Upper lobe of left lung (tissue), 4 donors: ENCODE measurements around the gene MAP3K14.

Experiments
- CTCF ChIP-seq, 6 experiments: fragments of 450-650 bp in 4 of 6; fragments of 200-600 bp in 2 of 6; sonication (generic) in 2 of 6; IDR thresholded peaks; one replicate each; pipeline ENCODE4 v1.5.1; 2016 to 2019; ENCODE audit warnings: antibody characterized with exemption in 6 of 6
- EP300 ChIP-seq, 4 donors: sonication (generic); formaldehyde crosslinking; IDR thresholded peaks; one replicate each; pipeline ENCODE4 v1.5.1; 2017; ENCODE audit warnings: antibody characterized with exemption in 4 of 4, control low read depth in 2 of 4
- POLR2A ChIP-seq, 4 donors: fragments of 450-650 bp; IDR thresholded peaks; one replicate each; pipeline ENCODE4 v1.5.1; 2016 to 2017; ENCODE audit warnings: antibody characterized with exemption in 4 of 4, mild to moderate bottlenecking in 2 of 4
- POLR2AphosphoS5 ChIP-seq, 2 donors: sonication (generic); formaldehyde crosslinking; IDR thresholded peaks; one replicate each; pipeline ENCODE4 v1.5.1; 2017; ENCODE audit warnings: antibody characterized with exemption in 2 of 2

- no peak for TF ChIP-seq CTCF (IDR thresholded peaks at IDR 0.05)
- TF ChIP-seq POLR2A (IDR thresholded peaks at IDR 0.05): no peak
- no peak for TF ChIP-seq EP300 (IDR thresholded peaks at IDR 0.05)
- no peak for TF ChIP-seq POLR2AphosphoS5 (IDR thresholded peaks at IDR 0.05)
Measured at GRCh38 chr17:45220079-45220478, 96.7 kb downstream of the MAP3K14 start.
